ENCODE results near the gene HOXB1.

The HOXB1 gene

GRCh38 chr17:48554412-48555257, 23.8 kb upstream of the HOXB1 start:
- no peak for DNase-seq (ENCODE audit: low read depth, low spot score)

GRCh38 chr17:48553826-48554225, 23.0 kb upstream of the HOXB1 start:
- no peak for DNase-seq (ENCODE audit: low read depth, low spot score)

- DNase-seq (ENCODE audit: low read depth, low spot score): no peak
Observed at GRCh38 chr17:48553190-48553547, 22.4 kb upstream of the HOXB1 start.

GRCh38 chr17:48552466-48553189, 21.8 kb upstream of the HOXB1 start:
- no peak for DNase-seq (ENCODE audit: low read depth, low spot score)

GRCh38 chr17:48551596-48552465, 21.0 kb upstream of the HOXB1 start:
- no peak for DNase-seq (ENCODE audit: low read depth, low spot score)

GRCh38 chr17:48551214-48551555, 20.4 kb upstream of the HOXB1 start:
- DNase-seq (ENCODE audit: low read depth, low spot score): no peak

GRCh38 chr17:48550502-48551213, 19.8 kb upstream of the HOXB1 start:
- DNase-seq (ENCODE audit: low read depth, low spot score): no peak

GRCh38 chr17:48549914-48550501, 19.2 kb upstream of the HOXB1 start:
- DNase-seq (ENCODE audit: low read depth, low spot score): no peak

GRCh38 chr17:48549281-48549630, 18.4 kb upstream of the HOXB1 start:
- DNase-seq (ENCODE audit: low read depth, low spot score): no peak

GRCh38 chr17:48548523-48549280, 17.9 kb upstream of the HOXB1 start:
- no peak for DNase-seq (ENCODE audit: low read depth, low spot score)

- no peak for DNase-seq (ENCODE audit: low read depth, low spot score)
Observed at GRCh38 chr17:48547808-48548522, 17.2 kb upstream of the HOXB1 start.

GRCh38 chr17:48546924-48547807, 16.4 kb upstream of the HOXB1 start:
- no peak for DNase-seq (ENCODE audit: low read depth, low spot score)

GRCh38 chr17:48546137-48546923, 15.5 kb upstream of the HOXB1 start:
- no peak for DNase-seq (ENCODE audit: low read depth, low spot score)

- no peak for DNase-seq (ENCODE audit: low read depth, low spot score)
Observed at GRCh38 chr17:48545539-48545938, 14.7 kb upstream of the HOXB1 start.

- DNase-seq (ENCODE audit: low read depth, low spot score): no peak
Observed at GRCh38 chr17:48545022-48545375, 14.2 kb upstream of the HOXB1 start, which contains the start of gene HOXB2. Gene HOXB2 (minus strand): TSS chr17:48545109. CDS start chr17:48544911, 198 bp downstream.

- no peak for DNase-seq (ENCODE audit: low read depth, low spot score)
Observed at GRCh38 chr17:48544349-48545021, 13.7 kb upstream of the HOXB1 start.

- no peak for DNase-seq (ENCODE audit: low read depth, low spot score)
Observed at GRCh38 chr17:48543854-48544348, 13.1 kb upstream of the HOXB1 start.

All from activated naive CD8-positive, alpha-beta T cell treated with anti-CD3 and anti-CD28 coated beads, Interleukin-2, amount 50 U/mL, for 16 hours (primary cell).